HCT116 (cell line): ENCODE results near the gene SPAG6.

Experiments
- CEBPB ChIP-seq: IDR thresholded peaks from 2 replicates; pipeline ENCODE4 v1.6.1; 2012; ENCODE audit warnings: low read depth
- CTCF ChIP-seq, 3 experiments: fragments of 200-600 bp in 1 of 3; sonication (generic) in 1 of 3; IDR thresholded peaks in 2 of 3; conservative IDR thresholded peaks in 1 of 3; 2 replicates each; pipeline ENCODE4 v1.5.1; 2012 to 2017; ENCODE audit warnings: low read depth in 2 of 3, low read length in 2 of 3, antibody characterized with exemption in 1 of 3, borderline replicate concordance in 1 of 3, control low read depth in 1 of 3, mild to moderate bottlenecking in 1 of 3, mixed read lengths in 1 of 3, mixed run types in 1 of 3, moderate library complexity in 1 of 3; ENCODE audit not compliant: insufficient read depth in 1 of 3
- ELF1 ChIP-seq: IDR thresholded peaks from 2 replicates; pipeline ENCODE4 v1.6.1; 2012; ENCODE audit warnings: low read depth, borderline replicate concordance
- EZH2 ChIP-seq: fragments of 200-600 bp; sonication (generic); IDR thresholded peaks from 2 replicates; pipeline ENCODE4 v1.6.1; 2017; ENCODE audit warnings: antibody characterized with exemption, mixed run types
- JUND ChIP-seq: IDR thresholded peaks from 2 replicates; pipeline ENCODE4 v1.6.1; 2012
- POLR2A ChIP-seq: IDR thresholded peaks from 2 replicates; pipeline ENCODE4 v1.7.0; 2011; ENCODE audit warnings: borderline replicate concordance; ENCODE audit not compliant: insufficient read depth, insufficient read length; ENCODE audit errors: extremely low read depth
- POLR2AphosphoS5 ChIP-seq: IDR thresholded peaks from 2 replicates; pipeline ENCODE4 v1.6.1; 2011; ENCODE audit warnings: mild to moderate bottlenecking, low read depth, low read length, moderate library complexity
- RAD21 ChIP-seq: IDR thresholded peaks from 2 replicates; pipeline ENCODE4 v1.6.1; 2012; ENCODE audit warnings: low read depth, mild to moderate bottlenecking
- YY1 ChIP-seq: IDR thresholded peaks from 2 replicates; pipeline ENCODE4 v1.6.1; 2011; ENCODE audit warnings: low read length, low read depth, moderate library complexity, mild to moderate bottlenecking; ENCODE audit not compliant: insufficient replicate concordance; ENCODE audit errors: extremely low read depth
- ZNF274 ChIP-seq: fragments of 200-500 bp; sonication (Bioruptor generic); IDR thresholded peaks from 2 replicates; pipeline ENCODE4 v1.6.1; 2014; ENCODE audit warnings: mild to moderate bottlenecking, low read depth, low read length, inconsistent platforms

- no peak for TF ChIP-seq CTCF (IDR thresholded peaks at IDR 0.05 in 2 of 3, conservative IDR thresholded peaks at IDR 0.05 in 1 of 3; ENCODE audit: borderline replicate concordance in 1 of 3, insufficient read depth in 1 of 3, low read depth in 2 of 3, low read length in 2 of 3)
- no peak for TF ChIP-seq CEBPB
- no peak for TF ChIP-seq YY1
- no peak for TF ChIP-seq EZH2
- TF ChIP-seq ZNF274, result no peak
- TF ChIP-seq JUND, result no peak
- TF ChIP-seq POLR2A, result no peak
- TF ChIP-seq ELF1, result no peak
- no peak for TF ChIP-seq RAD21
- no peak for TF ChIP-seq POLR2AphosphoS5
Observed at GRCh38 chr10:22466763-22467334, 121.6 kb downstream of the SPAG6 start.
